Subcutaneous abdominal adipose tissue (tissue), 5 donors: Measurements from ENCODE around the gene ZNF527.

Experiments used
- H3K27ac ChIP-seq: one replicate; pipeline ENCODE4 v1.7.0; 2013; ENCODE audit warnings: low read depth, mild to moderate bottlenecking, inconsistent platforms, low read length, moderate library complexity
- H3K27me3 ChIP-seq, 5 donors: one replicate each; pipeline ENCODE4 v1.7.0; 2013; ENCODE audit warnings: low read length in 5 of 5, inconsistent platforms in 1 of 5; ENCODE audit not compliant: control insufficient read depth in 5 of 5, insufficient read depth in 4 of 5
- H3K36me3 ChIP-seq, 5 donors: one replicate each; pipeline ENCODE4 v1.7.0; 2013; ENCODE audit warnings: low read length in 5 of 5; ENCODE audit not compliant: control insufficient read depth in 5 of 5, insufficient read depth in 5 of 5
- H3K4me1 ChIP-seq, 5 donors: one replicate each; pipeline ENCODE4 v1.7.0; 2013; ENCODE audit warnings: low read length in 5 of 5, mild to moderate bottlenecking in 3 of 5, moderate library complexity in 1 of 5; ENCODE audit not compliant: control insufficient read depth in 5 of 5, insufficient read depth in 5 of 5
- H3K4me3 ChIP-seq, 5 donors: one replicate each; pipeline ENCODE4 v1.7.0; 2013; ENCODE audit warnings: low read length in 5 of 5, low read depth in 1 of 5
- H3K9ac ChIP-seq, 5 donors: one replicate each; pipeline ENCODE4 v1.7.0; 2013; ENCODE audit warnings: low read length in 5 of 5, mild to moderate bottlenecking in 4 of 5, moderate library complexity in 3 of 5
- H3K9me3 ChIP-seq, 5 donors: one replicate each; pipeline ENCODE4 v1.7.0; 2013; ENCODE audit warnings: low read length in 5 of 5; ENCODE audit not compliant: control insufficient read depth in 5 of 5
- donor health status: healthy.
- donor health status: healthy.
- donor health status: healthy.
- donor health status: healthy.
- donor health status: healthy.

Gene ZNF527

GRCh38 chr19:37370880-37371661 is at the start of gene ZNF527:
Gene ZNF527, plus strand, starts transcription at chr19:37371099. Its CDS starts 3,100 bp downstream, at chr19:37374199.
- peaks cover 15 to 24% (median 19%) of the 10 kb centered on the region in 5 donors for H3K36me3 ChIP-seq
- peak within 1 kb of the TSS; percentile 81 to 88 (median 86) for H3K9ac ChIP-seq
- peaks cover 0 to 14% (median 13%) of the 10 kb centered on the region in 5 donors for H3K4me1 ChIP-seq
- peak within 1 kb of the TSS; percentile 74 for H3K27ac ChIP-seq
- H3K4me3 ChIP-seq, result peak within 1 kb of the TSS; percentile 87 to 99 (median 95)
- H3K9me3 ChIP-seq, result peaks cover 4 to 23% (median 19%) of the 10 kb centered on the region in 5 donors
- H3K27me3 ChIP-seq, result no peaks in the 10 kb centered on the region

GRCh38 chr19:37329686-37330085 is 41.2 kb upstream of the ZNF527 start:
- no peaks in the 10 kb centered on the region for H3K27me3 ChIP-seq
- H3K4me1 ChIP-seq, result peaks cover 0 to 11% (median 8%) of the 10 kb centered on the region in 5 donors
- no peak overlapping the region for H3K4me3 ChIP-seq
- peaks cover 10 to 47% (median 31%) of the 10 kb centered on the region in 5 donors for H3K36me3 ChIP-seq
- H3K9ac ChIP-seq, result no peak overlapping the region
- no peaks in the 10 kb centered on the region for H3K9me3 ChIP-seq
- H3K27ac ChIP-seq, result no peak overlapping the region

- Histone ChIP-seq H3K27me3 (no peaks in the 10 kb centered on the region), H3K36me3 (peaks cover 10 to 23% (median 18%) of the 10 kb centered on the region in 5 donors), H3K27ac (no peak overlapping the region)
Observed at GRCh38 chr19:37332839-37333238, 38.1 kb upstream of the ZNF527 start.

GRCh38 chr19:37333457-37333856 is 37.4 kb upstream of the ZNF527 start:
- peaks cover 7 to 18% (median 13%) of the 10 kb centered on the region in 5 donors for H3K36me3 ChIP-seq
- no peaks in the 10 kb centered on the region for H3K9me3 ChIP-seq
- H3K4me1 ChIP-seq, result peaks cover 2 to 25% (median 18%) of the 10 kb centered on the region in 5 donors
- H3K9ac ChIP-seq, result no peak overlapping the region
- H3K27ac ChIP-seq, result no peak overlapping the region
- H3K4me3 ChIP-seq, result peak overlapping the region in 1 of 5 donors; percentile 85
- no peaks in the 10 kb centered on the region for H3K27me3 ChIP-seq

More at GRCh38 chr19:37332839-37333238, 38.1 kb upstream of the ZNF527 start:
- Histone ChIP-seq H3K9ac (no peak overlapping the region), H3K9me3 (no peaks in the 10 kb centered on the region), H3K4me3 (no peak overlapping the region), H3K4me1 (peaks cover 2 to 25% (median 18%) of the 10 kb centered on the region in 5 donors)

- Histone ChIP-seq H3K9me3 (no peaks in the 10 kb centered on the region), H3K36me3 (peaks cover under 1 to 10% (median 3%) of the 10 kb centered on the region in 5 donors), H3K4me3 (peak overlapping the region; percentile 85 to 99 (median 91)), H3K27me3 (no peaks in the 10 kb centered on the region), H3K27ac (peak overlapping the region; percentile 66), H3K9ac (peak overlapping the region; percentile 43 to 100 (median 95)), H3K4me1 (peaks cover 2 to 25% (median 18%) of the 10 kb centered on the region in 5 donors)
Observed at GRCh38 chr19:37334179-37335071, 36.5 kb upstream of the ZNF527 start.

GRCh38 chr19:37342753-37343152 is 28.1 kb upstream of the ZNF527 start:
- Histone ChIP-seq H3K27me3 (no peaks in the 10 kb centered on the region), H3K4me3 (no peak overlapping the region), H3K9me3 (peaks cover 0 to 3% (median 0%) of the 10 kb centered on the region in 5 donors), H3K36me3 (peaks cover 12 to 40% (median 26%) of the 10 kb centered on the region in 5 donors), H3K4me1 (no peaks in the 10 kb centered on the region), H3K9ac (no peak overlapping the region), H3K27ac (no peak overlapping the region)

GRCh38 chr19:37346091-37346490 is 24.8 kb upstream of the ZNF527 start:
- no peaks in the 10 kb centered on the region for H3K27me3 ChIP-seq
- H3K36me3 ChIP-seq, result peaks cover 31 to 58% (median 42%) of the 10 kb centered on the region in 5 donors
- no peaks in the 10 kb centered on the region for H3K4me1 ChIP-seq
- H3K9ac ChIP-seq, result no peak overlapping the region
- peaks cover 0 to 3% (median 0%) of the 10 kb centered on the region in 5 donors for H3K9me3 ChIP-seq
- no peak overlapping the region for H3K27ac ChIP-seq
- H3K4me3 ChIP-seq, result no peak overlapping the region

- no peaks in the 10 kb centered on the region for H3K9me3 ChIP-seq
- H3K4me1 ChIP-seq, result no peaks in the 10 kb centered on the region
- H3K4me3 ChIP-seq, result no peak overlapping the region
- no peak overlapping the region for H3K27ac ChIP-seq
- peaks cover 40 to 68% (median 49%) of the 10 kb centered on the region in 5 donors for H3K36me3 ChIP-seq
- H3K9ac ChIP-seq, result no peak overlapping the region
- H3K27me3 ChIP-seq, result no peaks in the 10 kb centered on the region
Observed at GRCh38 chr19:37348060-37348459, 22.8 kb upstream of the ZNF527 start.

- Histone ChIP-seq H3K4me1 (no peaks in the 10 kb centered on the region), H3K36me3 (peaks cover 15 to 59% (median 35%) of the 10 kb centered on the region in 5 donors), H3K9me3 (peaks cover 0 to 3% (median 2%) of the 10 kb centered on the region in 5 donors), H3K27me3 (no peaks in the 10 kb centered on the region), H3K9ac (no peak overlapping the region), H3K4me3 (no peak overlapping the region), H3K27ac (no peak overlapping the region)
Observed at GRCh38 chr19:37353968-37354367, 16.9 kb upstream of the ZNF527 start.
